T-helper 9 cell (primary cell): ENCODE data around the gene SNCAIP.
"Not testable (repeated sequence)": the region's sequence is repeated elsewhere in the genome, so short reads cannot be mapped to it uniquely, and the experiment has no call there.

Experiments used
- DNase-seq: peaks from one replicate; pipeline ENCODE4 v3.0.0-alpha.2; 2020

Gene SNCAIP

GRCh38 chr5:122362361-122362760 is 50.3 kb downstream of the SNCAIP start:
- DNase-seq = no peak

GRCh38 chr5:122363623-122364022 is 51.6 kb downstream of the SNCAIP start:
- DNase-seq = no peak

GRCh38 chr5:122366501-122366900 is 54.5 kb downstream of the SNCAIP start:
- no peak for DNase-seq

GRCh38 chr5:122367456-122367855 is 55.4 kb downstream of the SNCAIP start:
- no peak for DNase-seq

- no peak for DNase-seq
Measured at GRCh38 chr5:122368510-122369251, 56.6 kb downstream of the SNCAIP start.

GRCh38 chr5:122369253-122369815 is 57.3 kb downstream of the SNCAIP start:
- DNase-seq = no peak

- no peak for DNase-seq
Measured at GRCh38 chr5:122371511-122372151, 59.6 kb downstream of the SNCAIP start.

GRCh38 chr5:122374110-122374509 is 62.1 kb downstream of the SNCAIP start:
- DNase-seq = no peak

- DNase-seq = no peak
Measured at GRCh38 chr5:122375801-122376200, 63.8 kb downstream of the SNCAIP start.

- no peak for DNase-seq
Measured at GRCh38 chr5:122376250-122376649, 64.2 kb downstream of the SNCAIP start.

- DNase-seq = no peak
Measured at GRCh38 chr5:122377026-122377425, 65.0 kb downstream of the SNCAIP start.

GRCh38 chr5:122382938-122383337 is 70.9 kb downstream of the SNCAIP start:
- DNase-seq = not testable (repeated sequence)

GRCh38 chr5:122384739-122385235 is 72.8 kb downstream of the SNCAIP start:
- no peak for DNase-seq

- no peak for DNase-seq
Measured at GRCh38 chr5:122385286-122385685, 73.2 kb downstream of the SNCAIP start.

GRCh38 chr5:122385808-122386207 is 73.8 kb downstream of the SNCAIP start:
- DNase-seq = no peak

- no peak for DNase-seq
Measured at GRCh38 chr5:122390154-122390553, 78.1 kb downstream of the SNCAIP start.

- DNase-seq = no peak
Measured at GRCh38 chr5:122390694-122391093, 78.7 kb downstream of the SNCAIP start.

GRCh38 chr5:122391621-122392020 is 79.6 kb downstream of the SNCAIP start:
- DNase-seq = no peak

GRCh38 chr5:122392224-122392623 is 80.2 kb downstream of the SNCAIP start:
- DNase-seq = no peak

- DNase-seq = no peak
Measured at GRCh38 chr5:122392824-122393223, 80.8 kb downstream of the SNCAIP start.

- DNase-seq = no peak
Measured at GRCh38 chr5:122394284-122394930, 82.4 kb downstream of the SNCAIP start.

- DNase-seq = no peak
Measured at GRCh38 chr5:122398016-122398415, 86.0 kb downstream of the SNCAIP start.

GRCh38 chr5:122400341-122400740 is 88.3 kb downstream of the SNCAIP start:
- DNase-seq = no peak
